Nephron progenitor cell (in vitro differentiated cells): ENCODE measurements around the gene EPHA6.
A peak's percentile ranks its signal among the peaks of the same experiment; 100 is the strongest.

Experiments used
- DNase-seq: peaks from one replicate; pipeline ENCODE4 v3.0.0; 2021
- H3K27ac Mint-ChIP-seq: 2 replicates; pipeline ENCODE4 v1.8.0; 2021; ENCODE audit warnings: mild to moderate bottlenecking, moderate library complexity, mixed read lengths
- H3K27me3 Mint-ChIP-seq: 2 replicates; pipeline ENCODE4 v1.8.0; 2021; ENCODE audit warnings: mild to moderate bottlenecking, low read depth, mixed read lengths; ENCODE audit not compliant: poor library complexity
- H3K36me3 Mint-ChIP-seq: 2 replicates; pipeline ENCODE4 v1.8.0; 2021; ENCODE audit warnings: low read depth, mixed read lengths
- H3K4me1 Mint-ChIP-seq: 2 replicates; pipeline ENCODE4 v1.8.0; 2021; ENCODE audit warnings: mixed read lengths
- H3K4me3 Mint-ChIP-seq: 2 replicates; pipeline ENCODE4 v1.8.0; 2021; ENCODE audit warnings: mild to moderate bottlenecking, moderate library complexity, mixed read lengths
- H3K9me3 Mint-ChIP-seq: 2 replicates; pipeline ENCODE4 v1.8.0; 2021; ENCODE audit warnings: mild to moderate bottlenecking, moderate library complexity, mixed read lengths
- CTCF ChIP-seq: fragments of 200-600 bp; sonication (generic); IDR thresholded peaks from 2 replicates; pipeline ENCODE4 v1.5.0; 2021; ENCODE audit warnings: antibody characterized with exemption

EPHA6 gene

GRCh38 chr3:97744289-97744688, 929.9 kb downstream of the EPHA6 start:
- DNase-seq, result no peak
- Mint-ChIP-seq H3K36me3 (no peaks in the 10 kb centered on the region), H3K27me3 (peaks cover 9% of the 10 kb centered on the region), H3K27ac (no peak overlapping the region), H3K4me1 (peaks cover 23% of the 10 kb centered on the region), H3K4me3 (no peak overlapping the region), H3K9me3 (no peaks in the 10 kb centered on the region)
- no peak for TF ChIP-seq CTCF

- TF ChIP-seq CTCF, result no peak
- H3K4me1 Mint-ChIP-seq, result peaks cover 42% of the 10 kb centered on the region
- peak; percentile 19 for DNase-seq
- H3K27ac Mint-ChIP-seq, result peak overlapping the region; percentile 100
- H3K27me3 Mint-ChIP-seq, result peaks cover 4% of the 10 kb centered on the region
- peaks cover 1% of the 10 kb centered on the region for H3K36me3 Mint-ChIP-seq
- no peaks in the 10 kb centered on the region for H3K9me3 Mint-ChIP-seq
- peak overlapping the region; percentile 99 for H3K4me3 Mint-ChIP-seq
Measured at GRCh38 chr3:97763586-97764406, 949.4 kb downstream of the EPHA6 start.

GRCh38 chr3:97764407-97765238, 950.2 kb downstream of the EPHA6 start, which contains the start of gene ARL6:
Gene ARL6 (plus strand): TSS chr3:97764758. CDS start chr3:97768108, 3,350 bp downstream.
- Mint-ChIP-seq H3K4me3 (peak within 1 kb of the TSS; percentile 99), H3K27me3 (peaks cover 4% of the 10 kb centered on the region), H3K27ac (peak within 1 kb of the TSS; percentile 100), H3K9me3 (no peaks in the 10 kb centered on the region), H3K36me3 (peaks cover 10% of the 10 kb centered on the region), H3K4me1 (peaks cover 42% of the 10 kb centered on the region)
- peak; percentile 86 for DNase-seq
- no peak for TF ChIP-seq CTCF

GRCh38 chr3:97765336-97765735, 950.9 kb downstream of the EPHA6 start:
- peaks cover 4% of the 10 kb centered on the region for H3K27me3 Mint-ChIP-seq
- H3K36me3 Mint-ChIP-seq, result peaks cover 17% of the 10 kb centered on the region
- no peak for DNase-seq
- H3K27ac Mint-ChIP-seq, result no peak overlapping the region
- TF ChIP-seq CTCF, result no peak
- H3K4me3 Mint-ChIP-seq, result peak overlapping the region; percentile 99
- peaks cover 7% of the 10 kb centered on the region for H3K9me3 Mint-ChIP-seq
- peaks cover 42% of the 10 kb centered on the region for H3K4me1 Mint-ChIP-seq

- H3K27me3 Mint-ChIP-seq, result no peaks in the 10 kb centered on the region
- no peak for TF ChIP-seq CTCF
- no peak overlapping the region for H3K4me3 Mint-ChIP-seq
- H3K4me1 Mint-ChIP-seq, result no peaks in the 10 kb centered on the region
- DNase-seq, result no peak
- H3K36me3 Mint-ChIP-seq, result peaks cover 79% of the 10 kb centered on the region
- peaks cover 31% of the 10 kb centered on the region for H3K9me3 Mint-ChIP-seq
- no peak overlapping the region for H3K27ac Mint-ChIP-seq
Measured at GRCh38 chr3:97772926-97773325, 958.5 kb downstream of the EPHA6 start.
